Stimulated activated CD8-positive, alpha-beta memory T cell treated with anti-CD3 and anti-CD28 coated beads, Interleukin-12 subunit alpha, Interleukin-12 subunit beta, amount 100 ng/mL, for 4 hours (primary cell): ENCODE results near the gene REPIN1.
A peak's percentile ranks its signal among the peaks of the same experiment; 100 is the strongest.

Source experiments
- DNase-seq: peaks from one replicate; pipeline ENCODE4 v3.0.0-alpha.2; 2020; ENCODE audit warnings: low read depth

Gene REPIN1

GRCh38 chr7:150360363-150361058 lies 8.1 kb upstream of the REPIN1 start:
- DNase-seq = no peak

GRCh38 chr7:150361402-150361801 lies 7.2 kb upstream of the REPIN1 start:
- DNase-seq = no peak

GRCh38 chr7:150361807-150362621 lies 6.6 kb upstream of the REPIN1 start:
- DNase-seq = no peak

GRCh38 chr7:150363370-150363769 lies 5.3 kb upstream of the REPIN1 start:
- DNase-seq = no peak

DNA sequence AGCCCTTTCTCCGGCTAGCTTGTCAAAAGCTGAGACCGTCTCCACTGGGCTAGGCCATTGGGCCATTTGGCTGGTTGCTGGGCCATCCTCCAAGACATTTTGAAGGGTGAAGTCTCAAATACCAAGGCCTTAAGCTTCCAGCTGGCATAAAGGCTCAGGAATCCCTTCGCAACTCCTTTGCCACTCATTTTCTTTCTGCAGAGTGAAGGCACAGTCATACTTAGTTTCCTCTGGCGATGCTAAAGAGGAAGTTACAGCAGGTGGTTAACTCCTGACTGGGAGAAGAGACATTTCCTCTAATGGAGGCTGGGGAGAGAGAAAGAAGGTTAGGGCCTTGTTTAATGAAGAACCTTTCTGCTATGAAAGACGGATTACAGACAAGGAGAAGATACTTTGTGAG lies 4.8 kb upstream of the REPIN1 start:
- DNase-seq = no peak

- no peak for DNase-seq
These were observed 3.4 kb upstream of the REPIN1 start for GRCh38 chr7:150365194-150365593.

- DNase-seq = no peak
These were observed 2.8 kb upstream of the REPIN1 start for GRCh38 chr7:150365673-150366398.

GRCh38 chr7:150367677-150368095 lies 936 bp upstream of the REPIN1 start:
- no peak for DNase-seq

- peak; percentile 60 for DNase-seq
These were observed 494 bp downstream of the REPIN1 start for GRCh38 chr7:150368884-150369747.

GRCh38 chr7:150369748-150370501 lies 1.3 kb downstream of the REPIN1 start:
- DNase-seq = no peak

- DNase-seq = no peak
These were observed 2.0 kb downstream of the REPIN1 start for GRCh38 chr7:150370612-150371071.

GRCh38 chr7:150371131-150371995 lies 2.7 kb downstream of the REPIN1 start:
- DNase-seq = no peak

DNA sequence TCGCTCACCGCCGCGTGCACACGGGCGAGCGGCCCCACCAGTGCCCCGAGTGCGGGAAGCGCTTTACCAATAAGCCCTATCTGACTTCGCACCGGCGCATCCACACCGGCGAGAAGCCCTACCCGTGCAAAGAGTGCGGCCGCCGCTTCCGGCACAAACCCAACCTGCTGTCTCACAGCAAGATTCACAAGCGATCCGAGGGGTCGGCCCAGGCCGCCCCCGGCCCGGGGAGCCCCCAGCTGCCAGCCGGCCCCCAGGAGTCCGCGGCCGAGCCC lies 3.3 kb downstream of the REPIN1 start:
- no peak for DNase-seq

- no peak for DNase-seq
These were observed 3.8 kb downstream of the REPIN1 start for GRCh38 chr7:150372271-150373048.

- DNase-seq = no peak
These were observed 4.6 kb downstream of the REPIN1 start for GRCh38 chr7:150373049-150373801.

DNA sequence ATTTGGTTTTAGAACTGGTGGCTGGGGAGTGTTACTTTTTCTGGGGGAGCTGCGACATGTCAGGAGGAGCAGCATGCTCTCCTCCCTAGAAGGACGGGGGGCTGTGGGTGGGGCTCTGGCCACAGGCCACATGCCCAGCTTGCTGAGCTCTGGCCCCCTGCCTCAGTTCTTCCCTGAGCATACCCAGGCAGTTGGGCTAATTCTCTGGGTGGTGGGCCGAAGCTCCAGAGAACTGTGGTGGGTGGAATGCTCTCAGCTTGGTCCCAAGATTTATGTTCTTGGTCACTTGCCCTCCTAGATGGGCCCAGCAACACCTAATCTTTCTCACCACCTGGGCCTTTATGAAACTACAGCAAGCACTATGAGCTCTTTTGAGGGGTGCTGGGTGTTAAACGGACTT lies 5.4 kb downstream of the REPIN1 start:
- no peak for DNase-seq

DNA sequence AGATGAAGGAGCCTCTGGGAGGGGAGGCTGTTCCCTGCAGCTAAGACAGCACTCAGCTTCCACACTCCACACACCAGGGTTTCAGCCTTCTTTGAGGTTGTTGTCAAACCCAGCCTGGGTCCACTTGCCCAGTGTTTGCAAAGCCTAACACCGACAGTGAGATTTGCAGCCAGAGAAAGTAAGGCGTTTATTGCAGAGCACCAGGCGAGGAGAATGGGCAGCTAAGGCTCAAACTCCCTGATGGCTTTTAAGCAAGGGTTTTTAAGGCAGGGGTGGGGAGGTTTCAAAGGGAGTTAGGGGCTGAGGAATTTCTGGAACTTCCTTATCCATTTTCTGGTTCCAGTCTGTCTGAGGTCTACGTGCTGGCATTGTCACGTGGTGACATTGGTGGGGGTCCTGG lies 5.8 kb downstream of the REPIN1 start:
- no peak for DNase-seq

DNA sequence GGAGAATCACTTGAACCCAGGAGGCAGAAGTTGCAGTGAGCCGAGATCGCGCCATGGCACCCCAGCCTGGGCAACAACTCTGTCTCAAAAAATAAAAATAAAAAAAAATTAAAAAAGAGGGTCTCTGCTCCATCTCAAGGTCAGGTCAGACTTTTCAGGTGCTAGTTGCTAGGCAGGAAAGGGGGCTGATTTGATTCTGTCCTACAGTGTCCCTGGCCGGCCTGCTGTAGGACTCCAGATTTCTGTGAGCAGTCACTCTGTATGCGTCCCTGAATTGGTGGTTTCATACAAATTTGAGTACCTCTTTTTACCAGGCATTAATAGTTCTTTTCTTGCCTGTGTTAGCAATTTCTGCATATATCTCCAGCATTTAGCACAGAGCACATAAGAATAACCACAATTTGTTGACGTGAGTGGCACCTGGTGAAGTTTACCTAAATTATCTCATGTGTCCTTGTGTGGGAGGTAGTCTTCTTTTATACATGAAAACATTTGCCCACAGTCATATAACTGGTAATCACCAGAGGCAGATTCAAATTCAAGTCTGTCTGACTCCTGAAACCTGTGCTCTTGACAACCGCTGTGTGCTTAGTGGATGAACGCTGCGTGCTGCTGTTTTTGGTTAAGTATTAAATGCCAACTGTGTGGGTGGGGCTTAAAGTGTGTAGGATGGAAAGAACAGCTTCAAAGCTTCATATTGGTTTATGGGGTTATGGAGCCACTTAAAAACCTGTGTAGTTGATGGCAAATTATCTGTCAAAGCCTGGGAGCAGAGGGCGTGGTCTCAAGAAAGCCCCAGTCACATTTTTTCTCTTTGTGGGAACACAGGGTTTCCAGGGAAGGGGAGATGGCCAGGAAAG lies 7.3 kb downstream of the REPIN1 start:
- DNase-seq = no peak
